KOPT-K1 (cell line): ENCODE results near the gene GGT1.
"Not testable (repeated sequence)": the region's sequence is repeated elsewhere in the genome, so short reads cannot be mapped to it uniquely, and the experiment has no call there.

Experiments
- H3K27ac ChIP-seq: fragments of 200-600 bp; sonication (generic); 2 replicates; pipeline ENCODE4 v1.5.1; 2016; ENCODE audit warnings: antibody characterized with exemption, mild to moderate bottlenecking, low read depth, low read length; ENCODE audit not compliant: poor library complexity, severe bottlenecking
- H3K36me3 ChIP-seq: fragments of 200-600 bp; sonication (generic); 2 replicates; pipeline ENCODE4 v1.5.1; 2017; ENCODE audit warnings: antibody characterized with exemption, mild to moderate bottlenecking, low read length, moderate library complexity; ENCODE audit not compliant: insufficient read depth
- H3K9me3 ChIP-seq: fragments of 200-600 bp; sonication (generic); 2 replicates; pipeline ENCODE4 v1.5.1; 2017; ENCODE audit warnings: antibody characterized with exemption, low read length, mild to moderate bottlenecking; ENCODE audit not compliant: insufficient read depth, poor library complexity, severe bottlenecking

Gene GGT1

GRCh38 chr22:24601217-24602104, 1.5 kb upstream of the GGT1 start:
- H3K36me3 ChIP-seq: no peaks in the 10 kb centered on the region
- H3K9me3 ChIP-seq: no peaks in the 10 kb centered on the region
- H3K27ac ChIP-seq: peak overlapping the region; percentile 22

- not testable (repeated sequence) for H3K27ac ChIP-seq, H3K36me3 ChIP-seq, H3K9me3 ChIP-seq
Measured at GRCh38 chr22:24602105-24602749, 766 bp upstream of the GGT1 start.

GRCh38 chr22:24603770-24604629, 1.0 kb downstream of the GGT1 start:
- peak overlapping the region; percentile 55 for H3K27ac ChIP-seq
- not testable (repeated sequence) for H3K9me3 ChIP-seq, H3K36me3 ChIP-seq

GRCh38 chr22:24606340-24606739, 3.3 kb downstream of the GGT1 start:
- peak overlapping the region; percentile 87 for H3K27ac ChIP-seq
- not testable (repeated sequence) for H3K36me3 ChIP-seq, H3K9me3 ChIP-seq

- H3K9me3 ChIP-seq, H3K36me3 ChIP-seq: not testable (repeated sequence)
- peak overlapping the region; percentile 87 for H3K27ac ChIP-seq
Measured at GRCh38 chr22:24607429-24607983, 4.5 kb downstream of the GGT1 start.

GRCh38 chr22:24608327-24608726, 5.3 kb downstream of the GGT1 start:
- H3K9me3 ChIP-seq, H3K36me3 ChIP-seq: not testable (repeated sequence)
- peak overlapping the region; percentile 87 for H3K27ac ChIP-seq

- not testable (repeated sequence) for H3K9me3 ChIP-seq, H3K36me3 ChIP-seq, H3K27ac ChIP-seq
Measured at GRCh38 chr22:24609888-24610287, 6.9 kb downstream of the GGT1 start.

- not testable (repeated sequence) for H3K9me3 ChIP-seq
Measured at GRCh38 chr22:24614794-24615193, 11.8 kb downstream of the GGT1 start.

GRCh38 chr22:24621244-24621643, 18.3 kb downstream of the GGT1 start:
- H3K27ac ChIP-seq, H3K36me3 ChIP-seq, H3K9me3 ChIP-seq: not testable (repeated sequence)

More at GRCh38 chr22:24614794-24615193, 11.8 kb downstream of the GGT1 start:
- H3K36me3 ChIP-seq, H3K27ac ChIP-seq: not testable (repeated sequence)

GRCh38 chr22:24622596-24622995, 19.6 kb downstream of the GGT1 start:
- H3K9me3 ChIP-seq, H3K36me3 ChIP-seq: not testable (repeated sequence)
- peak overlapping the region; percentile 58 for H3K27ac ChIP-seq

GRCh38 chr22:24627911-24628310, 24.9 kb downstream of the GGT1 start:
- H3K27ac ChIP-seq, H3K36me3 ChIP-seq, H3K9me3 ChIP-seq: not testable (repeated sequence)

GRCh38 chr22:24629069-24629468, 26.1 kb downstream of the GGT1 start:
- H3K36me3 ChIP-seq, H3K27ac ChIP-seq, H3K9me3 ChIP-seq: not testable (repeated sequence)

GRCh38 chr22:24630812-24631427, 27.9 kb downstream of the GGT1 start:
- H3K27ac ChIP-seq, H3K9me3 ChIP-seq, H3K36me3 ChIP-seq: not testable (repeated sequence)

GRCh38 chr22:24631430-24632122, 28.6 kb downstream of the GGT1 start:
- not testable (repeated sequence) for H3K36me3 ChIP-seq, H3K9me3 ChIP-seq, H3K27ac ChIP-seq
